HCT116 (cell line): ENCODE data around the gene TMEM184B. TPM values are rescaled to one million over a fixed set of nuclear protein-coding genes. Genes with fewer than 3 reads are reported as not detected.

Source experiments
- ATAC-seq: fragments of 200-7000 bp; cut with Tn5 transposase; 2 replicates; pipeline ENCODE4 v1.9.1; 2020; ENCODE audit warnings: mild to moderate bottlenecking, moderate library complexity
- BruUV-seq: library from RNA; stranded (reverse); fragments of 400-500 nt; replicated peaks from 2 replicates; lab custom pipeline; 2021; lab: Mats Ljungman, UMichigan
- CTCF ChIA-PET: fragments of 300-600 bp; sonication (Branson Sonifier 250); formaldehyde crosslinking; loops from one replicate; lab custom pipeline; 2021; ENCODE audit warnings: antibody characterized with exemption; lab: Charles Lee
- POLR2A ChIA-PET: fragments of 300-600, 350-600 bp; sonication (Branson Sonifier 250); formaldehyde crosslinking; loops from one replicate; lab custom pipeline; 2021; ENCODE audit warnings: antibody characterized with exemption; lab: Charles Lee
- RAD21 ChIA-PET, 2 experiments: fragments of 300-600 bp; sonication (Branson Sonifier 250); formaldehyde crosslinking; loops; one replicate each; lab custom pipeline; 2023; ENCODE audit warnings: low total read pairs in 2 of 2; ENCODE audit not compliant: uncharacterized antibody in 2 of 2, unreplicated experiment in 2 of 2, low non-redundant PET in 1 of 2; lab: Charles Lee
- DNase-seq: peaks from one replicate; pipeline ENCODE4 v3.0.0-alpha.2; 2010; ENCODE audit warnings: low read depth, low spot score
- H2AFZ ChIP-seq: fragments of 200-600 bp; shearing (Covaris generic), sonication (generic); 2 replicates; pipeline ENCODE4 v1.6.1; 2017; ENCODE audit warnings: low read depth, mixed run types, mixed read lengths, antibody characterized with exemption, low read length; ENCODE audit not compliant: poor library complexity, severe bottlenecking
- H3K27ac ChIP-seq: 2 replicates; pipeline ENCODE4 v1.5.1; 2012; ENCODE audit warnings: low read depth, low read length
- H3K27me3 ChIP-seq: fragments of 200-600 bp; sonication (generic); 2 replicates; pipeline ENCODE4 v1.6.1; 2016; ENCODE audit warnings: mixed run types, low read length, mixed read lengths; ENCODE audit not compliant: insufficient read depth
- H3K36me3 ChIP-seq, 2 experiments: fragments of 200-500 bp in 1 of 2; fragments of 200-600 bp in 1 of 2; sonication (Bioruptor generic) in 1 of 2; sonication (generic) in 1 of 2; 2 replicates each; pipeline versions ENCODE4 v1.5.1 to v1.6.1; 2014 to 2016; ENCODE audit warnings: low read length in 2 of 2, inconsistent platforms in 1 of 2, mixed read lengths in 1 of 2, mixed run types in 1 of 2; ENCODE audit not compliant: insufficient read depth in 2 of 2, control insufficient read depth in 1 of 2
- H3K4me1 ChIP-seq, 2 experiments: fragments of 200-600 bp in 1 of 2; sonication (generic) in 1 of 2; 2 replicates each; pipeline versions ENCODE4 v1.5.1 to v1.6.1; 2012 to 2017; ENCODE audit warnings: low read length in 2 of 2, inconsistent platforms in 1 of 2, mild to moderate bottlenecking in 1 of 2, mixed read lengths in 1 of 2, mixed run types in 1 of 2, moderate library complexity in 1 of 2; ENCODE audit not compliant: insufficient read depth in 2 of 2, control insufficient read depth in 1 of 2
- H3K4me2 ChIP-seq: fragments of 200-600 bp; sonication (generic); 2 replicates; pipeline ENCODE4 v1.6.1; 2017; ENCODE audit warnings: mixed run types, low read length, mixed read lengths
- H3K4me3 ChIP-seq, 2 experiments: fragments of 200-600 bp in 1 of 2; sonication (generic) in 1 of 2; replicated peaks in 1 of 2; 2 replicates each; pipeline ENCODE4 v1.5.1; 2011 to 2016; ENCODE audit warnings: low read length in 2 of 2, control low read depth in 1 of 2, low read depth in 1 of 2, mild to moderate bottlenecking in 1 of 2, mixed read lengths in 1 of 2, mixed run types in 1 of 2
- H3K79me2 ChIP-seq: fragments of 200-600 bp; sonication (generic); 2 replicates; pipeline ENCODE4 v1.6.1; 2017; ENCODE audit warnings: mild to moderate bottlenecking, mixed run types, low read length, moderate library complexity, mixed read lengths; ENCODE audit not compliant: insufficient read depth
- H3K9ac ChIP-seq: fragments of 200-600 bp; sonication (generic); 2 replicates; pipeline ENCODE4 v1.6.1; 2016; ENCODE audit warnings: low read length, mixed read lengths
- H3K9me2 ChIP-seq: fragments of 200-600 bp; sonication (generic), shearing (Covaris generic); 2 replicates; pipeline ENCODE4 v1.6.1; 2017; ENCODE audit warnings: mixed run types, mild to moderate bottlenecking, moderate library complexity; ENCODE audit not compliant: insufficient read depth
- H3K9me3 ChIP-seq, 2 experiments: fragments of 200-500 bp in 1 of 2; fragments of 200-600 bp in 1 of 2; sonication (Bioruptor generic) in 1 of 2; sonication (generic) in 1 of 2; 2 replicates each; pipeline ENCODE4 v1.6.1; 2014 to 2017; ENCODE audit warnings: low read length in 2 of 2, mixed read lengths in 2 of 2, inconsistent platforms in 1 of 2, low read depth in 1 of 2, mild to moderate bottlenecking in 1 of 2, mixed run types in 1 of 2, moderate library complexity in 1 of 2; ENCODE audit not compliant: control insufficient read depth in 1 of 2, insufficient read depth in 1 of 2
- H4K20me1 ChIP-seq: fragments of 200-600 bp; sonication (generic), shearing (Covaris generic); 2 replicates; pipeline ENCODE4 v1.6.1; 2017; ENCODE audit warnings: mixed run types, mild to moderate bottlenecking, moderate library complexity; ENCODE audit not compliant: insufficient read depth
- FOSL1 ChIP-seq: IDR thresholded peaks from 2 replicates; pipeline ENCODE4 v1.6.1; 2012; ENCODE audit warnings: low read depth
- JUND ChIP-seq: IDR thresholded peaks from 2 replicates; pipeline ENCODE4 v1.6.1; 2012
- RAD21 ChIP-seq: IDR thresholded peaks from 2 replicates; pipeline ENCODE4 v1.6.1; 2012; ENCODE audit warnings: low read depth, mild to moderate bottlenecking
- REST ChIP-seq: IDR thresholded peaks from 2 replicates; pipeline ENCODE4 v1.6.1; 2012; ENCODE audit warnings: low read depth
- SIN3A ChIP-seq: IDR thresholded peaks from 2 replicates; pipeline ENCODE4 v1.6.1; 2012; ENCODE audit warnings: low read depth
- SRF ChIP-seq: IDR thresholded peaks from 2 replicates; pipeline ENCODE4 v1.6.1; 2012; ENCODE audit warnings: low read depth
- TCF7L2 ChIP-seq: IDR thresholded peaks from 2 replicates; pipeline ENCODE4 v1.7.0; 2011; ENCODE audit warnings: borderline replicate concordance, inconsistent platforms; ENCODE audit not compliant: insufficient read depth, insufficient read length; ENCODE audit errors: extremely low read depth
- intact Hi-C: fragments of 100-400 bp; cut with micrococcal nuclease; formaldehyde crosslinking; loops from 2 replicates; pipeline ENCODE4 v1.10.0; 2022
- total RNA-seq: library from RNA; stranded (reverse); gene quantifications from one replicate; pipeline ENCODE4 v1.2.1, GENCODE V29; 2021; ENCODE audit not compliant: unreplicated experiment
- TF ChIP-seq, protein P1 (sequence below): IDR thresholded peaks from 2 replicates; pipeline ENCODE4 v1.6.1; 2012

Gene TMEM184B
- total RNA-seq, 1 experiment from 2014 or later: 66.0 TPM

DNA sequence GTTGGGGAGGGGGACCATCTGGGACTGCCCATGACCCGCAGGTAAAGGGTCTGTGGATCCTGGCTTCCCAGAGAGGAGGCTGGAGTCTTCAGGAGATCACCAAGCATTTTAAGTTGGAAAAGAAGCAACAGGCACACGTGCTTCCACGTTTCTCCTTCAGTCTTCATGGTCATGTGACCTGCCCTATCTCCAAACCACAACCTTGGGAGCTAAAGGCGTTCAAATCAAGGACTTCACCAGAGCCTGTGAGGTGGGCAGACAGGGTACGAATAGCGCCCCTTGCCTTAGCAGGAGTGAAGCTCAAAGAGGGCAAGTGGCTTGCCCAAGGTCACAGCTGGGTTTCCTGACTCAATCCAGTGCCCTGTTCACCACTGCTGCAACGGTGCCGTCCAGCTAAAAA, 6.7 kb downstream of the TMEM184B start:
- no peak overlapping the region for H2AFZ ChIP-seq
- no peak for TF ChIP-seq SIN3A
- TF ChIP-seq, protein P1, sequence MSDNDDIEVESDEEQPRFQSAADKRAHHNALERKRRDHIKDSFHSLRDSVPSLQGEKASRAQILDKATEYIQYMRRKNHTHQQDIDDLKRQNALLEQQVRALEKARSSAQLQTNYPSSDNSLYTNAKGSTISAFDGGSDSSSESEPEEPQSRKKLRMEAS: no peak
- TF ChIP-seq RAD21: no peak
- no peak for TF ChIP-seq SRF
- no peak for TF ChIP-seq TCF7L2
- no peak for TF ChIP-seq FOSL1
- no peak for TF ChIP-seq REST
- TF ChIP-seq JUND: no peak
- no peak overlapping the region for H3K9ac ChIP-seq
- H4K20me1 ChIP-seq: peaks cover 4% of the 10 kb centered on the region; the same call in 1 of the 2 replicates
- DNase-seq (no peak), ATAC-seq (no peak)
- intact Hi-C loops: no loop called here
- RAD21 ChIA-PET: no interaction called here
- no peaks in the 10 kb centered on the region for H3K9me3 ChIP-seq
- H3K36me3 ChIP-seq: no peaks in the 10 kb centered on the region
- H3K27me3 ChIP-seq: no peaks in the 10 kb centered on the region
- peaks cover 89% of the 10 kb centered on the region for H3K79me2 ChIP-seq
- no peak overlapping the region for H3K27ac ChIP-seq
- no peak overlapping the region for H3K4me2 ChIP-seq
- peaks cover 18% of the 10 kb centered on the region in 2 experiments; a peak in 3 of 4 replicates for H3K4me1 ChIP-seq
- H3K9me2 ChIP-seq: no peaks in the 10 kb centered on the region
- no TSS peak for BruUV-seq
- POLR2A ChIA-PET: no interaction called here
- CTCF ChIA-PET: no interaction called here
- H3K4me3 ChIP-seq: no peak overlapping the region
